Measurements from ENCODE around the gene CD163L1. TPM values are rescaled to one million over a fixed set of nuclear protein-coding genes. Genes with fewer than 3 reads are reported as not detected.

The CD163L1 gene
- total and polyA plus RNA-seq, 9 of the 15 experiments (the other 6 are each of a cell fraction or from before 2014, with no cell fraction given): 0.54 to 9.2 (median 2.0) TPM

DNA sequence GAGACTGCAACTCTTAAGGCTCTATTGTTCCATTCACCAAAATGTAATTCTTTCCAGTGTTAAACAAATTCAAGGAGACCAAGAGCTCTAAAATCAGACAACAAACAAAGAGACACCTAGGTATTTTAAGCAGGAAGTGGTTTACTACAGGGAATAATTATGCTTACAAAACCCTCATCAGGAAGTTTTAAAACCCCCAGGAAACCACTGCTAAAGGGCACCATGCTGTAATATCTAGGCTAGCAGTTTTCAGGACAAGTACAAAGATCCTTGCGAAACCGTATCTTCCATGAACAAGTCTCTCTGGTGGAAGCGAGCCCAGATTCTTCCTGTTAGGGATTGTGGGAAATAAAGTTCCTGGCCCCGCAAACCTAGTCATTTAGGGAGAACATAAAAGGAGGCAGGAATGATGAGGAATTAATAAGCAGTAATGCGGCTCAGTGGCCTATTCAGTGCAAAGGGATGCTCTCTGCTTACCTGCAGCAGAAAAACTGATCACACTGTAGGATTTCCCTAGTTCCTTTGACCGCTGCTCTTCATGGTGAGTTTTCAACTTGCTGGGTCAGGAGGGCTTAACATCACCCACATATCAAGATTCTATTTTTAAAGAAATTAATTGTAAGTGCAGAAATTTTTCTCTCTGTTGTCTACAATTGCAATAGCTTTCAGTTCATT is 97.3 kb downstream of the CD163L1 start:
- Histone ChIP-seq H3K27me3 (ENCODE audit: control insufficient read depth in 2 of 2, insufficient read depth in 2 of 2, low read length in 2 of 2) (no peaks in the 10 kb centered on the region), H3K4me1 (replicated peaks in 1 of 2; ENCODE audit: control insufficient read depth in 2 of 2, insufficient read depth in 2 of 2, low read length in 2 of 2) (peaks cover 0 to 8% of the 10 kb centered on the region in 2 experiments; a peak in 3 of 5 replicates), H3K36me3 (ENCODE audit: control insufficient read depth, insufficient read depth, low read length) (no peaks in the 10 kb centered on the region), H3K9ac (ENCODE audit: insufficient read depth in 1 of 2, low read depth in 2 of 2, low read length in 2 of 2) (no peak overlapping the region), H3K79me2 (ENCODE audit: control insufficient read depth, insufficient read depth, low read length) (no peaks in the 10 kb centered on the region), H3K9me3 (replicated peaks; ENCODE audit: control insufficient read depth, insufficient read depth, low read depth, low read length) (no peaks in the 10 kb centered on the region), H4K20me1 (replicated peaks; ENCODE audit: control insufficient read depth, insufficient read depth, low read length) (no peaks in the 10 kb centered on the region), H3K9me1 (ENCODE audit: control insufficient read depth, insufficient read depth, low read length) (no peaks in the 10 kb centered on the region), H3K27ac (ENCODE audit: extremely low read depth, low read depth, low read length) (no peak overlapping the region), H3K4me3 (no peak overlapping the region), H2AFZ (ENCODE audit: low read depth, low read length) (peak overlapping the region; percentile 67; the same call in 1 of the 2 replicates), H3K4me2 (ENCODE audit: insufficient read depth, low read length) (no peak overlapping the region)
- DNase-seq (ENCODE audit: extremely low read depth in 1 of 4, low spot score in 3 of 4) (no peak), FAIRE-seq (no peak), ATAC-seq (no peak)
- BruUV-seq (replicated peaks): no TSS peak
- 51% methylated on average over 5 of the region's 6 CpGs for WGBS (ENCODE audit: insufficient coverage, low coverage, missing lambda C conversion rate)
- ChIA-PET CTCF (ENCODE audit: low intra/inter-chr PET ratio) (no interaction called here), POLR2A (no interaction called here)
- TF ChIP-seq TEAD1 (CRISPR knock-in tag; IDR thresholded peaks at IDR 0.05) (no peak), LARP7 (IDR thresholded peaks at IDR 0.05) (no peak), ELK1 (CRISPR knock-in tag; IDR thresholded peaks at IDR 0.05) (no peak), MAZ (CRISPR knock-in tag; conservative IDR thresholded peaks at IDR 0.05 in 1 of 2, IDR thresholded peaks at IDR 0.05 in 1 of 2) (no peak), OTX1 (CRISPR knock-in tag; IDR thresholded peaks at IDR 0.05) (no peak), NRF1 (conservative IDR thresholded peaks at IDR 0.05 in 1 of 2, IDR thresholded peaks at IDR 0.05 in 1 of 2) (no peak), SMARCA4 (IDR thresholded peaks at IDR 0.05) (no peak), ELK3 (CRISPR knock-in tag; IDR thresholded peaks at IDR 0.05) (no peak)
- intact Hi-C loops (cut with micrococcal nuclease): no loop called here
- in situ Hi-C loops (cut with MboI): no loop called here

Measured in K562 (cell line).